PC-3 (cell line): ENCODE measurements around the gene ZNF621.

Source experiments
- EZH2 ChIP-seq: fragments of 300-600 bp; sonication (generic); IDR thresholded peaks from one replicate; pipeline ENCODE4 v1.6.1; 2017; ENCODE audit warnings: antibody characterized with exemption, mild to moderate bottlenecking, low read length; ENCODE audit not compliant: unreplicated experiment
- EZH2phosphoT487 ChIP-seq: fragments of 300-600 bp; sonication (generic); IDR thresholded peaks from 2 replicates; pipeline ENCODE4 v1.6.1; 2018; ENCODE audit warnings: mild to moderate bottlenecking, antibody characterized with exemption, low read length, borderline replicate concordance
- TF ChIP-seq, protein P1 (sequence below): fragments of 300-600 bp; sonication (generic); conservative IDR thresholded peaks from 2 replicates; pipeline ENCODE4 v1.5.1; 2017; ENCODE audit warnings: antibody characterized with exemption, low read depth, mild to moderate bottlenecking, low read length

DNA sequence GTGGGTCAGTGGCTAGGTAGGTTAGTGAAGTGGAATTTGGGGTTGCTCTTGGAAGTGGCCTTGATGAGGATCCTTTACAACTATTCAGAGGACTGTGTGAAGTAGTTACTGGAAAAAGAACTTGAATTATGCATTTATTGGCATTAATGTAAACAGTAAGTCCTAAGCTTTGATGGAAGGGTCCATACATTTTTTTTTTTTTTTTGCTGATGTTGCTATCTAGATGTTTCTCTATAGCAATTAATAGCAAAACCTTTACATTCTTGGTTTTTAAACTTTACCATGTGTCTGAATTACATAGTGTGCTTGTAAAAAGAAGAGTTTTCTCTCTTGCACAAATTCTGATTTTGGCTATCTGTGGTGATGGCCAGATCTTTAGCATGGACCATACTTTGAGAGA is 9.5 kb downstream of the ZNF621 start:
- TF ChIP-seq, protein P1, sequence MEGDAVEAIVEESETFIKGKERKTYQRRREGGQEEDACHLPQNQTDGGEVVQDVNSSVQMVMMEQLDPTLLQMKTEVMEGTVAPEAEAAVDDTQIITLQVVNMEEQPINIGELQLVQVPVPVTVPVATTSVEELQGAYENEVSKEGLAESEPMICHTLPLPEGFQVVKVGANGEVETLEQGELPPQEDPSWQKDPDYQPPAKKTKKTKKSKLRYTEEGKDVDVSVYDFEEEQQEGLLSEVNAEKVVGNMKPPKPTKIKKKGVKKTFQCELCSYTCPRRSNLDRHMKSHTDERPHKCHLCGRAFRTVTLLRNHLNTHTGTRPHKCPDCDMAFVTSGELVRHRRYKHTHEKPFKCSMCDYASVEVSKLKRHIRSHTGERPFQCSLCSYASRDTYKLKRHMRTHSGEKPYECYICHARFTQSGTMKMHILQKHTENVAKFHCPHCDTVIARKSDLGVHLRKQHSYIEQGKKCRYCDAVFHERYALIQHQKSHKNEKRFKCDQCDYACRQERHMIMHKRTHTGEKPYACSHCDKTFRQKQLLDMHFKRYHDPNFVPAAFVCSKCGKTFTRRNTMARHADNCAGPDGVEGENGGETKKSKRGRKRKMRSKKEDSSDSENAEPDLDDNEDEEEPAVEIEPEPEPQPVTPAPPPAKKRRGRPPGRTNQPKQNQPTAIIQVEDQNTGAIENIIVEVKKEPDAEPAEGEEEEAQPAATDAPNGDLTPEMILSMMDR: no peak
- TF ChIP-seq EZH2 (no peak), EZH2phosphoT487 (no peak)
